ENCODE results near the gene PRKAG2.

PRKAG2 gene

GRCh38 chr7:151647874-151648273 is 229.0 kb downstream of the PRKAG2 start:
- CTCF ChIA-PET = no interaction called here
- POLR2A ChIA-PET = no interaction called here
- no peak for DNase-seq (ENCODE audit: extremely low spot score)
- TF ChIP-seq, protein P1, sequence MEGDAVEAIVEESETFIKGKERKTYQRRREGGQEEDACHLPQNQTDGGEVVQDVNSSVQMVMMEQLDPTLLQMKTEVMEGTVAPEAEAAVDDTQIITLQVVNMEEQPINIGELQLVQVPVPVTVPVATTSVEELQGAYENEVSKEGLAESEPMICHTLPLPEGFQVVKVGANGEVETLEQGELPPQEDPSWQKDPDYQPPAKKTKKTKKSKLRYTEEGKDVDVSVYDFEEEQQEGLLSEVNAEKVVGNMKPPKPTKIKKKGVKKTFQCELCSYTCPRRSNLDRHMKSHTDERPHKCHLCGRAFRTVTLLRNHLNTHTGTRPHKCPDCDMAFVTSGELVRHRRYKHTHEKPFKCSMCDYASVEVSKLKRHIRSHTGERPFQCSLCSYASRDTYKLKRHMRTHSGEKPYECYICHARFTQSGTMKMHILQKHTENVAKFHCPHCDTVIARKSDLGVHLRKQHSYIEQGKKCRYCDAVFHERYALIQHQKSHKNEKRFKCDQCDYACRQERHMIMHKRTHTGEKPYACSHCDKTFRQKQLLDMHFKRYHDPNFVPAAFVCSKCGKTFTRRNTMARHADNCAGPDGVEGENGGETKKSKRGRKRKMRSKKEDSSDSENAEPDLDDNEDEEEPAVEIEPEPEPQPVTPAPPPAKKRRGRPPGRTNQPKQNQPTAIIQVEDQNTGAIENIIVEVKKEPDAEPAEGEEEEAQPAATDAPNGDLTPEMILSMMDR (IDR thresholded peaks at IDR 0.05; ENCODE audit: control extremely low read depth, extremely low read depth, low read depth, missing control alignments) = no peak

GRCh38 chr7:151647006-151647405 is 229.9 kb downstream of the PRKAG2 start:
- no peak for DNase-seq (ENCODE audit: extremely low spot score)
- ChIA-PET POLR2A (no interaction called here), CTCF (no interaction called here)
- TF ChIP-seq, protein P1 (IDR thresholded peaks at IDR 0.05; ENCODE audit: control extremely low read depth, extremely low read depth, low read depth, missing control alignments) = no peak

DNA sequence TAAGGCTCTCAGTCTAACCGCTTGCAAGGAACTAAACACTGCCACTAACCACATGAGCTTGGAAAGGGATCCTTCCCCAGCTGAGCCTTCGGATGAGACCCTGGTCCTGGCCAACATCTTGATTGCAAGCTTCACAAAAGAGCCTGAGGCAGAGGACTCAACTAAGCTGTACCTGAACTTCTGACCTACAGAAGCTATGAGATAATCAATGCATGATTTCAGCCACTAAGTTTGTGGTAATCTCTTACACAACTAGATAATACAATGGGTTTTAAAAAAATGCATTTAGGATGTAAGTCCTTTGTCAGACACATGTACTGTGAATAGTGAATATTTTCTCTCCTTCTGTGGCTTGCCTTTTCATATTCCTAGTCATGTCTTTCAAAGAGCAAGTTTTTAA is 231.6 kb downstream of the PRKAG2 start:
- CTCF ChIA-PET = no interaction called here
- POLR2A ChIA-PET = no interaction called here
- no peak for DNase-seq (ENCODE audit: extremely low spot score)
- TF ChIP-seq, protein P1 (IDR thresholded peaks at IDR 0.05; ENCODE audit: control extremely low read depth, extremely low read depth, low read depth, missing control alignments) = no peak

GRCh38 chr7:151644554-151644953 is 232.4 kb downstream of the PRKAG2 start:
- POLR2A ChIA-PET = no interaction called here
- CTCF ChIA-PET = no interaction called here
- no peak for DNase-seq (ENCODE audit: extremely low spot score)
- TF ChIP-seq, protein P1 (IDR thresholded peaks at IDR 0.05; ENCODE audit: control extremely low read depth, extremely low read depth, low read depth, missing control alignments) = no peak

DNA sequence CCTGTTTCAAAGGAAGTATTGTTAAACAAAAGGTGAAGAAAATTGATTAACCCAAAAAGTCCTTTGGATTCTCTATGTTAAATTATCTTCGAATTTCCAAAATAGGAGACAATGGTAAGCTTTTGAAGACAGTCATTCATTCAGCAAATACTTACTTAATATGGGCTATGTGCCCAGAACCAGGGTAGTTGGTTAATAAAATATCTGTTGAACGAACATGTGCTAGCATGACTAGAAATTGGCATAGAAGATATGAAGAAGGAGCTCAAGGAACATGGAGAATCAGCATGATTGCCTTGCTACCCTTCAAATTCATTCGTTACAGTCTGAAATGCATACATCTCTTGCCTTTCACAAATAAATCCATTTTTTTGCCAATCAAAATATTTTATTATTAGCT is 234.2 kb downstream of the PRKAG2 start:
- TF ChIP-seq, protein P1 (IDR thresholded peaks at IDR 0.05; ENCODE audit: control extremely low read depth, extremely low read depth, low read depth, missing control alignments) = no peak
- CTCF ChIA-PET = interaction anchor here (1.4 to 3.2 kb wide), 2 partner anchors 10 to 12 kb away, joined by 4 to 22 read pairs; no protein-coding TSS in a partner anchor
- no peak for DNase-seq (ENCODE audit: extremely low spot score)
- POLR2A ChIA-PET = no interaction called here

DNA sequence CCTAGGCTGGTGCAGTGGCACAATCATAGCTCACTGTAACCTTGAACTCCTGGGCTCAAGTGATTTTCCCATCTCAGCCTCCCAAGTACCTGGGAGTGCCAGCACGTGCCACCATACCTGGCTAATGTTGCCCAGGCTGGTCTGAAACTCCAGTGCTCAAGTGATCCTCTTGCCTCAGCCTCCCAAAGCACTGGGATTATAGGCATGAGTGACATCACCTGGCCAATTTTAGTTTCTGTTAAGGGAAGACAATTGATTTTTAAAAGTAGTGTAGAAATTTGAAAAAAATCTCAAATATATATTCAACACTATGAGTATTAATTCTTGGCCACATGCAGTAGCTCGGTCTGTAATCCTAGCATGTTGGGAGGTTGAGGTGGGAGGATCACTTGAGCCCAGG is 235.3 kb downstream of the PRKAG2 start:
- CTCF ChIA-PET = interaction anchor here (0.7 to 3.2 kb wide), 2 partner anchors 9 to 212 kb away, joined by 3 to 22 read pairs; no protein-coding TSS in a partner anchor

More for the DNA sequence above, 235.3 kb downstream of the PRKAG2 start:
- POLR2A ChIA-PET = no interaction called here
- TF ChIP-seq, protein P1 (IDR thresholded peaks at IDR 0.05; ENCODE audit: control extremely low read depth, extremely low read depth, low read depth, missing control alignments) = no peak
- no peak for DNase-seq (ENCODE audit: extremely low spot score)
